ENCODE data around the gene ITGAX. TPM values are rescaled to one million over a fixed set of nuclear protein-coding genes. Genes with fewer than 3 reads are reported as not detected.

ITGAX gene
- total and polyA plus RNA-seq, 2 donors (not counting 1 experiment from before 2014, with no cell fraction given) = under 0.01 TPM; not detected in 1

- no peak for DNase-seq (ENCODE audit: low read depth in 2 of 2)
- H3K36me3 ChIP-seq (ENCODE audit: control insufficient read depth, insufficient read depth, low read length) = no peaks in the 10 kb centered on the region
- no peak overlapping the region for H3K4me3 ChIP-seq (replicated peaks in 1 of 4; ENCODE audit: control extremely low read depth in 1 of 4, insufficient read depth in 1 of 4, low read depth in 3 of 4, low read length in 4 of 4)
- no peaks in the 10 kb centered on the region for H3K79me2 ChIP-seq (ENCODE audit: control insufficient read depth, insufficient read depth, low read length)
- no peak overlapping the region for H2AFZ ChIP-seq (ENCODE audit: low read length)
- H3K27me3 ChIP-seq (ENCODE audit: control insufficient read depth, insufficient read depth, low read length) = no peaks in the 10 kb centered on the region
- no peaks in the 10 kb centered on the region for H3K9me3 ChIP-seq (ENCODE audit: control insufficient read depth, insufficient read depth, low read depth, low read length)
- no peak overlapping the region for H3K4me2 ChIP-seq (ENCODE audit: extremely low read depth, insufficient read depth, low read length)
- H4K20me1 ChIP-seq (ENCODE audit: control insufficient read depth, extremely low read depth, insufficient read depth, low read length) = no peaks in the 10 kb centered on the region
- no peak overlapping the region for H3K27ac ChIP-seq (ENCODE audit: insufficient read depth, low read length)
- no peaks in the 10 kb centered on the region for H3K4me1 ChIP-seq (ENCODE audit: control insufficient read depth, extremely low read depth, insufficient read depth, low read length)
- TF ChIP-seq EZH2 (IDR thresholded peaks at IDR 0.05; ENCODE audit: low read length, missing control alignments) = no peak
- TF ChIP-seq, protein P1, sequence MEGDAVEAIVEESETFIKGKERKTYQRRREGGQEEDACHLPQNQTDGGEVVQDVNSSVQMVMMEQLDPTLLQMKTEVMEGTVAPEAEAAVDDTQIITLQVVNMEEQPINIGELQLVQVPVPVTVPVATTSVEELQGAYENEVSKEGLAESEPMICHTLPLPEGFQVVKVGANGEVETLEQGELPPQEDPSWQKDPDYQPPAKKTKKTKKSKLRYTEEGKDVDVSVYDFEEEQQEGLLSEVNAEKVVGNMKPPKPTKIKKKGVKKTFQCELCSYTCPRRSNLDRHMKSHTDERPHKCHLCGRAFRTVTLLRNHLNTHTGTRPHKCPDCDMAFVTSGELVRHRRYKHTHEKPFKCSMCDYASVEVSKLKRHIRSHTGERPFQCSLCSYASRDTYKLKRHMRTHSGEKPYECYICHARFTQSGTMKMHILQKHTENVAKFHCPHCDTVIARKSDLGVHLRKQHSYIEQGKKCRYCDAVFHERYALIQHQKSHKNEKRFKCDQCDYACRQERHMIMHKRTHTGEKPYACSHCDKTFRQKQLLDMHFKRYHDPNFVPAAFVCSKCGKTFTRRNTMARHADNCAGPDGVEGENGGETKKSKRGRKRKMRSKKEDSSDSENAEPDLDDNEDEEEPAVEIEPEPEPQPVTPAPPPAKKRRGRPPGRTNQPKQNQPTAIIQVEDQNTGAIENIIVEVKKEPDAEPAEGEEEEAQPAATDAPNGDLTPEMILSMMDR (conservative IDR thresholded peaks at IDR 0.05 in 1 of 2, IDR thresholded peaks at IDR 0.05 in 1 of 2; ENCODE audit: low read depth in 1 of 2, low read length in 2 of 2) = no peak
- H3K9ac ChIP-seq (ENCODE audit: insufficient read depth, low read length) = no peak overlapping the region
Measured at GRCh38 chr16:31360251-31360650, 5.3 kb downstream of the ITGAX start.

DNA sequence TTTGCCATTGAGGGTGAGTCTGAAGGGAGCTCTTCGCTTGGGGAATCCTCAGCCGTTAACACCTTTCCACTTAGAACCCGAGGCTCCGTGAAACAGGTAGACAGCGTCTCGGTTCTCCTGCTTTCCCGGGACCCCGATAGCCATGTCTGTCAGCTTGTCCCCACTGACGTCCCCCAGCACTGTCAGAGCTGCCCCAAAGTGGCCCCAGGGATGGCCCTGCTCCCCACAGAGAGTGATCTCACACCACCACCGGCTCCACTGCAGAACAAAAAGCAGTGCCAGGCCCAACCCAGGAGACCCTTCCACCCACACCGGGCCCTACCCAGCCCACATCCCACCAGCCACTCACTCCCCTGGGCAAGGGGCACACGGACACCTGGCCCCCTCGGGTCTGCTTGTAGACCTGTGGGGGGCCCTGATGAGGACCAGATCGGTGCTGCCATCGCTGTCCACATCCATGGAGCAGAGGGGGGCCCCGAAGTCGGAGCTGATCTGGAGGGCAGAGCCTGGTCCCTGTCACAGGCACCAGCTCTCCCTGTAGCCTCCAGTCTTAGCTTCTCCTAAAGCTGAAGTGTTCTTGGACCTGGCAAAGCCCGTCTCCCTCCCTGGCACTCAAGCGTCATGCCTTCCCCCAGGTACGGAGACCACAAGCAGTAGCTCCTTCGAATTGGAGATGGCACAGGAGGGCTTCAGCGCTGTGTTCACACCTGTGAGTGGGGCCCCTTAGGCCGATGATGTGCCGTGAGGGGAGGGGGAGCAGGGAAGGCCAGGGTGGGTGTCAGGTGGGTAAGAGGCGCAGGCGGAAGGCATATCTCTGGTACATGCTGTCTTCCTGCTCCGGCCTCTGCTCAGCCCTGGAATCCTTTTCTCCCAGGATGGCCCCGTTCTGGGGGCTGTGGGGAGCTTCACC, 6.5 kb downstream of the ITGAX start:
- no peaks in the 10 kb centered on the region for H3K27me3 ChIP-seq (ENCODE audit: control insufficient read depth, insufficient read depth, low read length)
- H3K27ac ChIP-seq (ENCODE audit: insufficient read depth, low read length) = no peak overlapping the region
- H3K79me2 ChIP-seq (ENCODE audit: control insufficient read depth, insufficient read depth, low read length) = no peaks in the 10 kb centered on the region
- H2AFZ ChIP-seq (ENCODE audit: low read length) = no peak overlapping the region
- no peaks in the 10 kb centered on the region for H3K9me3 ChIP-seq (ENCODE audit: control insufficient read depth, insufficient read depth, low read depth, low read length)
- no peak for DNase-seq (ENCODE audit: low read depth in 2 of 2)
- no peaks in the 10 kb centered on the region for H4K20me1 ChIP-seq (ENCODE audit: control insufficient read depth, extremely low read depth, insufficient read depth, low read length)
- H3K36me3 ChIP-seq (ENCODE audit: control insufficient read depth, insufficient read depth, low read length) = no peaks in the 10 kb centered on the region
- no peak overlapping the region for H3K4me3 ChIP-seq (replicated peaks in 1 of 4; ENCODE audit: control extremely low read depth in 1 of 4, insufficient read depth in 1 of 4, low read depth in 3 of 4, low read length in 4 of 4)
- TF ChIP-seq, protein P1 (conservative IDR thresholded peaks at IDR 0.05 in 1 of 2, IDR thresholded peaks at IDR 0.05 in 1 of 2; ENCODE audit: low read depth in 1 of 2, low read length in 2 of 2) = no peak
- TF ChIP-seq EZH2 (IDR thresholded peaks at IDR 0.05; ENCODE audit: low read length, missing control alignments) = no peak
- H3K4me2 ChIP-seq (ENCODE audit: extremely low read depth, insufficient read depth, low read length) = no peak overlapping the region
- no peak overlapping the region for H3K9ac ChIP-seq (ENCODE audit: insufficient read depth, low read length)
- H3K4me1 ChIP-seq (ENCODE audit: control insufficient read depth, extremely low read depth, insufficient read depth, low read length) = no peaks in the 10 kb centered on the region

DNA sequence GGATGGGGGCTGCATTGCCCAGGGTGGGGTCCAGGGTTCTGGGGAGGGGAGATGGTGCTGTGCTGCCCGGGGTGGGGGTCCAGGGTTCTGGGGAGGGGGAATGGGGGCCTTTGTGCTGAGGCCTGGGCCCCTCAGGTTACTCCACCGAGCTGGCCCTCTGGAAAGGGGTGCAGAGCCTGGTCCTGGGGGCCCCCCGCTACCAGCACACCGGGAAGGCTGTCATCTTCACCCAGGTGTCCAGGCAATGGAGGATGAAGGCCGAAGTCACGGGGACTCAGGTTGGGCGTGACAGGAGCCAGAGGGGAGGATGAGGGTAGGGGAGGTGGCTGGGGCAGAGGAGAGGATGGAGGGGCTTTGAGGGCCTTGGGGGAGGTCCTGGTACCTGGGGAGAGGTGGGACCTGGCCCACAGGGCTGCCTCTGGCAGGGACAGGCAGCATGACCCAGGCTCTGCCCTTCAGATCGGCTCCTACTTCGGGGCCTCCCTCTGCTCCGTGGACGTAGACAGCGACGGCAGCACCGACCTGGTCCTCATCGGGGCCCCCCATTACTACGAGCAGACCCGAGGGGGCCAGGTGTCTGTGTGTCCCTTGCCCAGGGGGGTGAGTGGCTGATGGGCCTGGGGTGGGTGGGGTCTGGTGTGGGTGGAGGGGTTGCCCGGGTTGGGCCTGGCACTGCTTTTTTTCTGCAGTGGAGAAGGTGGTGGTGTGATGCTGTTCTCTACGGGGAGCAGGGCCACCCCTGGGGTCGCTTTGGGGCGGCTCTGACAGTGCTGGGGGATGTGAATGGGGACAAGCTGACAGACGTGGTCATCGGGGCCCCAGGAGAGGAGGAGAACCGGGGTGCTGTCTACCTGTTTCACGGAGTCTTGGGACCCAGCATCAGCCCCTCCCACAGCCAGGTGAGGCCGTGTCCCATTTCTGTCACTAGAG, 7.8 kb downstream of the ITGAX start:
- H3K79me2 ChIP-seq (ENCODE audit: control insufficient read depth, insufficient read depth, low read length) = no peaks in the 10 kb centered on the region
- H3K9me3 ChIP-seq (ENCODE audit: control insufficient read depth, insufficient read depth, low read depth, low read length) = no peaks in the 10 kb centered on the region
- H3K4me3 ChIP-seq (replicated peaks in 1 of 4; ENCODE audit: control extremely low read depth in 1 of 4, insufficient read depth in 1 of 4, low read depth in 3 of 4, low read length in 4 of 4) = no peak overlapping the region
- no peak for DNase-seq (ENCODE audit: low read depth in 2 of 2)
- H3K4me2 ChIP-seq (ENCODE audit: extremely low read depth, insufficient read depth, low read length) = no peak overlapping the region
- no peak overlapping the region for H3K27ac ChIP-seq (ENCODE audit: insufficient read depth, low read length)
- H2AFZ ChIP-seq (ENCODE audit: low read length) = no peak overlapping the region
- no peaks in the 10 kb centered on the region for H4K20me1 ChIP-seq (ENCODE audit: control insufficient read depth, extremely low read depth, insufficient read depth, low read length)
- no peaks in the 10 kb centered on the region for H3K27me3 ChIP-seq (ENCODE audit: control insufficient read depth, insufficient read depth, low read length)
- TF ChIP-seq EZH2 (IDR thresholded peaks at IDR 0.05; ENCODE audit: low read length, missing control alignments) = no peak
- TF ChIP-seq, protein P1 (conservative IDR thresholded peaks at IDR 0.05 in 1 of 2, IDR thresholded peaks at IDR 0.05 in 1 of 2; ENCODE audit: low read depth in 1 of 2, low read length in 2 of 2) = no peak
- no peak overlapping the region for H3K9ac ChIP-seq (ENCODE audit: insufficient read depth, low read length)
- H3K36me3 ChIP-seq (ENCODE audit: control insufficient read depth, insufficient read depth, low read length) = no peaks in the 10 kb centered on the region
- no peaks in the 10 kb centered on the region for H3K4me1 ChIP-seq (ENCODE audit: control insufficient read depth, extremely low read depth, insufficient read depth, low read length)
